GM21381 (cell line): Measurements from ENCODE around the gene AIG1.
"Not testable (repeated sequence)": the region's sequence is repeated elsewhere in the genome, so short reads cannot be mapped to it uniquely, and the experiment has no call there.

Experiments used
- ATAC-seq: cut with Tn5 transposase; IDR thresholded peaks from one replicate; pipeline ENCODE4 v1.9.1; 2021; ENCODE audit warnings: mild to moderate bottlenecking, moderate library complexity; ENCODE audit not compliant: unreplicated experiment

Gene AIG1

DNA sequence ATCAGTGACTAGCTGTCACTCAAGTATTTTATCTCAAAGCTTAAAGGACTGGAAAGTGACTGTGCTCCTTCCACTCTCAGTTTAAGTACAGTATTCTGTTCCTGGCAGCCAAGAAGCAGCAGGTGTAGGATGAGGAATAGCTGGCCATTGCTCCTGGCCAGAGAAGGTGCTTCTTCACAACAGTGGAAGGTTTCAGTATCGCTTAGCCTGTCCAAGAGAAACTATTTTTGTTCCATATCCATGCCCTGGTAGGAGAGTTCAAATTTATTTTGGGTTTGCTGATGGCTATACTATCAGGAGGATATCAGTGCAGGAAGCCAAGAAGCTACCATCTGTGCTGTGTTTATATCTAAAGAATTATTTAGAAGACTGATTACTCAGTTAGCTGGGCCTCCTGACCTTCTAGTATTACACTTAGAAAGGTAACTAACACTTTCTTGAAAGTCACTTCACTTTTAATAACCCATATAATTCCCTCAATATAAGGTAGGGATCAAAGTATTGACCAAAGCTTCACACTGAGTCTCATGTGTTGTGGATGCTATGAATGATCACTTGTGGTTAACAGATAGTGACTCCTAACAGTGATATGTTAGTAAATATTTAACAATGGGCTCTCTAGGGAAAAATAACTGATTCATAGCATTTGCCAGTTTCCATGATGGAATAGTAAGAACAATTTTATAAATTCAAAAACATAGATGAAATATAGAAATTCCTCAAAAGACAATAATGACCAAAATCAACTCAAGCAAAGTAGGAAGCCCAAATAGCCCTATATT, 99.9 kb downstream of the AIG1 start:
- no peak for ATAC-seq

DNA sequence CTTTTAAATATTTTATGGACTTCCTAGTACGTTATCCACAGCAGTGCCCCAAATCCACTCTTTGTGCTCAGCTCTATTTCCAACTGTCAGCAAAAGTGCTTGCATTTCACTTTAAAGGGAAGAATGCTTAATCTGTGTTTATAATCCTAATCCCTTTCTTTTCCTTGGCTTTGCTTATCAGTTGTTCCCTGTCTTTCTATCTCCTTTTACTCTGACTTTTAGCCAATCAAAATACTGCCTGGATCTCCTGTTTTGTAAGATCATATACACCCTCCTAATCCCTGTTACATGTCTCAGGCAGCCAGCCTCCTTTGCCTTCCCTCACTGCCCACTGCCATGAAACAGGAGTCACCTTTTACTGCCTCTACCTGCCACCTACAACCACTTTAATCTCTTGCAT, 102.9 kb downstream of the AIG1 start:
- ATAC-seq = no peak

DNA sequence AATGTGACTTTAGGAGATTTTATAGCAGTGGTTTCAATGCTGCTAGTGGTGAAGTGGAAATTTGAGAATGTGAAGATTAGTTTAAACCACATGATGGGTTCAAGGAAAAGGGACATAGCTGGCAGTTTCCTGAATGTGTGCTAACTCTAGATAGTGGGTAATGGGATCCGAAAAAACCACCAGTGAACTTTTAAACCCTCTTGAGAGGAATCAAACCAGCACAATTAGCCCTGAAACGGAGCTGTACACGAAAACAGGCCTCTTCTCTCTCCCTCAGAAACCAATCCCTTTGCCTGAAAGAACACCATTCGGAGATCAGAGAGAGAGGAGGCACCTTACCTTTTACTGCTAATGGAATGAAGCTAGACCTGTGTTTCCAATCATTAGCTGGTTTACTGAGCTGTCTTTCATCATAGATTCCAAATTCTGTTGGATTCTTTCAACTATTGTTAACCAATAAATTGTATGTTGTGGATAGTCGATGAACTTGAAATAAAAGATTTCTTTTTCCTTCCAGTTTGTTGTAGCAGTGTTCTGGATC, 103.9 kb downstream of the AIG1 start:
- no peak for ATAC-seq

DNA sequence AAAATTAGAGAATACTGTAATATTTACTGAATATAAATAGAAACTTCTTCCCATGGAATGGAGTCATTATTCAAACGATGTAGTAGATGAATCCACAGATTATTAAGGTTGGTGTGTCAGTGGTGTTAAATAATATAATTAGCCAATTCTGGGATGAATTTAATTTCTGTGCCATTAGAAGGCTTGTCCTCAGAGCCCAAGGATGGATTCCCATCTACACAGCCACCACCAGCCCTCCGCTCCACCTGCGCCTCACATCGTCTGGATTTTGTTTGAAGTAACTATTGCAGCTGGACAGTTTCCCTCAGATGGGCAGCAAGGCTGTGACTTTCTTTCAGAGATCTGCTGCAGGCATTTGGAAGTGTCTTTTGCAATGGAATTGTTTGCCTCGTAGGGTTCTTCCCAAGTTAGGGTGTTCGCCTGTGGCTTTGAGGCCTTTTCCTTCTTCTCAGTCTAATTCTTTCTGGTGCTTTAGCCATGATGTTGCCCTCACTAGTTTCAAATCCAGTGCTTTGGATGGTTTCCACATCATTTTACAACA, 104.7 kb downstream of the AIG1 start:
- no peak for ATAC-seq

DNA sequence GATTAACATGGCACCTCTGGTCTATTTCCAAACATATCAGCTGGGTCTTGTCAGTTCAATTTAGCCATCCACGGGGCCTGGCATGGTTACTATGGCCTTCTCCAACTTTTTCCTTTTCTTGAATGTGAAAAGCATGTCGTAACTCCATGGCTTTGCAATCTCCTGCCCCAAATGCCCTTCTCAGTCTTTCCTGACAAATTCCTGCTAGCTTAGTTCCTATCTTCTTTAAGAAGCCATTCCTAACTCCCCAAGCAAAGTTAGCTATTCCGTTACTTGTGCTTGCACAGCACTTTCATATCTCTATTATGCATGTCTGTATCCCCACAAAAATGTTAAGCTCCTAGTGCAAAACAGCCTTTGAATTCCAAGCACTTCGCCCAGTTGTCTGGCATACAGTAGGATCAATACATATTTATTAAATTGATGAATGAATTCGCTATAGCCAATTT, 105.6 kb downstream of the AIG1 start:
- no peak for ATAC-seq

DNA sequence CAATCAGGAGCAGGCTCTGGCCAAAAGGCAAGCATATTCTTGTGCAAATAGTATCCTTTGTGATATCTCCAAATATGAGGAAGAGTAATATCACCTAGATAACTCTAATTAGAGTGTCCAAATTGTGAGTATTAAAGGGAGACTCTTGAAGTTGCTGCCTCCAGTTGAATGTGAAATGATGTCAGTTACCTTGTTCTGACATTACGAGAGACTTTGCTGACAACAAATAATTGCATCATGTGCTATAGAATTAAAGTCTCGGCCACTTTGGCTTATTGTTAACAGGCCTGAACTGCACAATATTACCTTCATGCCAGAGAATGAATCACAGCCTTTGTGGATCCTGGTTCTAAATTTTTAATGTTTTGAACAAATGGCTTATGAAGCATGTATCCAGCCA, 106.5 kb downstream of the AIG1 start:
- no peak for ATAC-seq

DNA sequence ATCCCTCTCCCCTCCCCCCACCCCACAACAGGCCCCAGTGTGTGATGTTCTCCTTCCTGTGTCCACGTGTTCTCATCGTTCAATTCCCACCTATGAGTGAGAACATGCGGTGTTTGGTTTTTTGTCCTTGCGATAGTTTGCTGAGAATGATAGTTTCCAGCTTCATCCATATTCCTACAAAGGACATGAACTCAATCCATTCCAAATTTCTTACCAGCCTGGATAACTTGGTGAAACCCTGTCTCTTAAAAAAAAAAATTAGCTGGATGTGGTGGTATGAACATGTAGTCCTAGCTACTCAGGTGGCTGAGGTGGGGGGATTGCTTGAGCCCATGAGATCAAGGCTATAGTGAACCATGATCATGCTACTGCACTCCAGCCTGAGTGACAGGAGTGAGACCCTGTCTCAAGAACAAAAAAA, 107.7 kb downstream of the AIG1 start:
- not testable (repeated sequence) for ATAC-seq

DNA sequence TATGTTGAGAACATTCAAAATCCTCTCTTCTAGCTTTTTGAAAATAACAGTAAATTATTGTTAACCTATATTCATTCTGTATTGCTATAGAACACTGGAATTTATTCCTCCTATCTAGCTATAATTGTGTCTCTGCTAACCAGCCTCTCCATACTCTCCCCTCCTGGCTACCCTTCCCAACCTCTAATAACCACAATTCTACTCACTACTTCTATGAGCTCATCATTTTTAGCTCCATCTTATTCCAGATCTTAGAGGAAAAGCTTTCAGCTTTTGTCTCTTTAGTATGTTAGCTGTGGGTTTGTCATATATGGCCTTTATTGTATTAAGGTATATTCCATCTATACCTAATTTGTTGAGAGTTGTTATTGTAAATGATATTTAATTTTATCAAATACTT, 108.8 kb downstream of the AIG1 start:
- ATAC-seq = no peak

DNA sequence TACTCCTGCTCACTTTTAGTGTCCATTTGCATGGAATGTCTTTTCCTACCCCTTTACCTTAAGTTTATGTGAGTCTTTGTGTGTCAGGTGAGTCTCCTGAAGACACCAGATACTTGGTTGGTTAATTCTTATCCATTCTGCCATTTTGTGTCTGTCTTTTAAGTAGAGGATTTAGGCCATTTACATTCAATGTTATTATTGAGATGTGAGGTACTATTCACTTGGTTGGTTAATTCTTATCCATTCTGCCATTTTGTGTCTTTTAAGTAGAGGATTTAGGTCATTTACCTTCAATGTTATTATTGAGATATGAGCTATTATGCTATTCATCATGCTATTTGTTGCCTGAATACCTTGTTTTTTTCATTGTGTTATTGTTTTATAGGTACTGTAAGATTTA, 113.8 kb downstream of the AIG1 start:
- no peak for ATAC-seq

DNA sequence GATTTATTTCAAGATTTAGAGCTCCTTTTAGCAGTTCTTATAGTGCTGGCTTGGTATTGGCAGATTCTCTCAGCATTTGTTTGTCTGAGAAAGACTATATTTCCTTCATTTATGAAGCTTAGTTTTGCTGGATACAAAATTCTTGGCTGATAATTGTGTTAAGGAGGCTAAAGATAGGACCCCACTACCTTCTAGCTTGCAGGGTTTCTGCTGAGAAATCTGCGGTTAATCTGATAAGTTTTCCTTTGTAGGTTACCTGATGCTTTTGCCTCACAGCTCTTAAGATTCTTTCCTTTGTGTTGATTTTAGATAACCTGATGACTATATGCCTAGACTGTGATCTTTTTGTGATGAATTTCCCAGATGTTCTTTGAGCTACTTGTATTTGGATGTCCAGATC, 114.3 kb downstream of the AIG1 start:
- no peak for ATAC-seq

DNA sequence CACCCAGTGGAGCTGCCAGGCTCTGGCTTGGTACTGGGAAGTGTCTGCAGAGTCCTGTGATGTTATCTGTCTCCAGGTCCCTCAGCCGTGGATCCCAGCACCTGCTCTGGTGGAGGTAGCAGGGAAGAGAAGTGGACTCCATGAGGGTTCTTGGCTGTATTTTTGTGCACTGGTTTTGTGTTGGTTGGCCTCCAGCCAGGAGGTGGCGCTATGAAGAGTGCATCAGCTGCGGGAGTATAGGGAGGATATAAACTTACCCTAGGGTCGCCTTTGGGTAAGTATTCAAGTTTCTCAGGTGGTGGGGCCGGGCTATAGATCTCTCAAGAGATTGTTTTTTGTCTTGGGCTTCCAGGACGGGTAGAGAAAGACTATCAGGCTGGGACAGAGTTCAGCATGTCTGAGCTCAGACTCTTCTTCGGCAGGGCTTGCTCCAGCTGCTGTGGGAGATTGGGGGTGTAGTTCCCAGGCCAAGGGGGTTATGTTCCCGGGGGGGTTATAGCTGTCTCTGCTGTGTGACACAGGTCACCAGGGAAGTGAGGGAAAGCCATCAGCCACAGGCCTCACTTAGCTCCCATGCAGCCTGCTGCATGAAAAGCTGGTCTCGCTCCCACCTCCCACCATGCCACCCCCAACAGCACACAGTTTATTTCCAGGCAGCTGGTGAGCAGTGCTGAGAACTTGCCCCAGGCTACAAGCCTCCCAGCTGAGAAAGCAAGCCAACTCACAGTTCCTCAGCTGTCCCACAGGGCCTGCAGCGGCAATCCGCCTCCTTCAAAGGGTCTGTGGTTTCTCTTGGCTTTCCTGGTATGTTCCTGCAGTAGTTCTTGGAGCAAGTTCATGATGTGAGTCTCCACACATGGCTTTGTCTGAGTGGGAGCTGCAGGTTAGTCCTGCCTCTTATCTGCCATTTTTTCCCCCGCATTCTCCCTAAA, 115.7 kb downstream of the AIG1 start:
- ATAC-seq = no peak

DNA sequence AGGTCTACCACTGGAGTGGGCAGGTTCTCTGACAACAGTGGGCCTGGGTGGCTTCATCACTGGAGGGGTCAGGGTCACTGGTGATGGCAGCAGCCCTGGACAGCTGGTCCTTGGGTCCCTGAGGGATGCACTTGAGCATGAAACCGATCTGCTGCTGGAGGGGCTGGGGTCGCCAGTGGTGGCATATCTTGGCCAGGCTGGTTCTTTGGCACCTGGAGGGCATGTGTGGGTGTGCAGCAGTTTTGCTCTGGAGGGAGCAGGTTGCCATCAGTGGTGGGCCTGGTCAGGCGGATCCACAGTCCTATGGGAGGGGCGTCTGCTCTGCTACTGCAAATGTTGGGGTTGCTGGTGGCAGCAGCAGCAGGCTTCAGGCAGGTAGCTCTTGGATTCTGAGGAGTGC, 117.0 kb downstream of the AIG1 start:
- no peak for ATAC-seq

DNA sequence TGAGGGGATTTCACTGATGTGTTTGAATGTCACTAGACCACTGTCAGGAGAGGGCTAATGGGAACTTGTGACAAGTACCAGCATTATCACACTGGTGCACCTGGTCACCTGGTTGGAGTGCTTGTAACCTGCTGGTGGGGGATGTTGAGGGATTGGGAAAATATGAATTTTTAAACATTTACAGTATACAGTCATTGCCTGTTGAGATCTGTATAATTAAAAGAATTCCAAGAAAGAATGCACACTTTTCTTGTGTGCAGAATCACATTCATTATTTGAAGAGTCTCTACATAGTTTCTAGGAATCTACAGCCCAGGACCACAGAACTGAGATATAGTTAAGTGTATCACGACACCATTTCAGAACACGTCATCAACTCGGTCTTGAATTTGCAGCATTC, 118.4 kb downstream of the AIG1 start:
- no peak for ATAC-seq

DNA sequence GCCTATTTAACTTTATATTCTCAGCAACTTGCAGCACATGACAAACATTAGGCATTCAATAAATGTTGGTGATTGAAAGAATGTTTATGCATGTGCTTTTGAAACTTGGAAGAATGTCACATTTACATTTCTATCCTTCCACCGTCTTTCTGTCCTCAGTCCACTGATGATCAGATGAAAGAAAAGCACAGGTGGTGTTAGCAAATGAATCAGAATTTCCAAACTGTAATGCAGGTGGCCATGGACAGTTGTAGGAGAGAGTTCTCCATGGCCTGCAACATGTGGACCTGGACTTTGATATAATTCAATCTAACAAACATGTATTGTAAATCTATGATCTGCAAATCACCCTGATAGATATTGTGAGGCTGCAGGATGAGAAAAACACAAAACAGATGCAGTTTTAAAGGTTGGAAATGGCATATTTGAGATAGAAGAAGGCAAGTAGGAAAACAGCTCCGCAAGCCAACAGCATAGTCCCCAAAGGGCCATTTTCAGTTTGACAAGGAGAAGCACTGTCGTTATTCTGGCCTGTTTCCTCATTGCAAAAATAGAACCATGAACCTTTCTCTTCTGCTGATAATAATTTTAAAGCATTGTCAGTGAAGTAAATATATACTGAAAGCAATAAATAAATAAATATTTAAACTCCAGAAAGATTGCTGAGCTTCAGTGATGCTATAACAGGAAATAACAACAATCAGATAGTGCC, 119.4 kb downstream of the AIG1 start:
- no peak for ATAC-seq

DNA sequence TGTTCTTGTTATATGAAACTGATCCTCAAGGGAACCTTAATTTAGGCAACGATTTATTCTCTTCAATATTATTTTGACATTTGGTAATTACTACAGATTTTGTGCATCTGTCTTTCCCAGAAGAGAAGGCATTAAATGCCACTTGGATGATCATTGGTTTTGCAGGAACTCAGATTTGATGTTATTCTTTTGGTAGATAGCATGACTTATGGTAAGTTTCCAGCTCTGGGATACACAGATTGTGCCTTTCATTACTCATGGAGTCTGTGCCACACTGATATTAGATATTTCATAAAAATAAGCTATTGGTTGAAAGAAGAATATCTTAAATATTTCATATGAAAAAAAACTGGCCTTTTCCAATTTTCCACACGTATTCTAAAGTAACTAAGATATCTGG, 120.1 kb downstream of the AIG1 start:
- ATAC-seq = no peak

DNA sequence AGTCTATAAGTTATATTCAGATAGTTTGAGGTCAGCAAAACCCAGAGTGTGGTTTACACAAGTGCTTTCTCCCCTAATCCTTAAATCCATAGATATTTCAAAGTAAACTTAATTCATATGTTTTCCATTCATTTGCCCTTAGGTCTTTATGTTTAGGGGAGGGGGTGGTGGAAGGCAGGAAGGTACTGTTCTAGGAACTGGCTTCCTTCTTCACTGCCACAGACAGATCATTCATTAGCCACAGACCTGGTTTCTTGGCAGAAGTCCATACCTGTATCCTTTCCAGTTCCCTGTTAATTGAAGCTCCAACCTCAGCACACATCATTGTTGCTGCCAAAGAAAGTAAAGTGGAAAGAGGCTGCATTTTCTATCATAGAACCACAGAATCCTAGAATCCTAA, 123.0 kb downstream of the AIG1 start:
- no peak for ATAC-seq

DNA sequence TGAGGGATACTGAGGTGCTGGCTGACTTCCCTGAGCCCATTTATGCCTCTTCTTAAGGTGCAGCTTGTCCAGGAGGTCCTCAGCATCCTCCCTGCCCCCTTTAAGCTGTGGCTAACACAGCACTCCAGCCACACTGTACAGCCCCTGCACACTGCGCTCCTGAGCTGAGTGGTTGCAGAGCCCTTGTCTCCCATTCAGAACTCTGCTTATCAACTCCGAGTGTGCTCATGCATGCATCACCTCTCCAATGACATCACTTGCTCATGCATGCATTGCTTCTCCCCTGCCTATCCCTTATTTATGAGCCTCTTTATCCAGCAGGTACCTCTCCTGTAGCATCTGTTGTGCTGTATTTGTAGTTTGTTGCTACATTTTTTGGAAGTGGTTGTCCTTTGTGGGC, 124.6 kb downstream of the AIG1 start:
- no peak for ATAC-seq

DNA sequence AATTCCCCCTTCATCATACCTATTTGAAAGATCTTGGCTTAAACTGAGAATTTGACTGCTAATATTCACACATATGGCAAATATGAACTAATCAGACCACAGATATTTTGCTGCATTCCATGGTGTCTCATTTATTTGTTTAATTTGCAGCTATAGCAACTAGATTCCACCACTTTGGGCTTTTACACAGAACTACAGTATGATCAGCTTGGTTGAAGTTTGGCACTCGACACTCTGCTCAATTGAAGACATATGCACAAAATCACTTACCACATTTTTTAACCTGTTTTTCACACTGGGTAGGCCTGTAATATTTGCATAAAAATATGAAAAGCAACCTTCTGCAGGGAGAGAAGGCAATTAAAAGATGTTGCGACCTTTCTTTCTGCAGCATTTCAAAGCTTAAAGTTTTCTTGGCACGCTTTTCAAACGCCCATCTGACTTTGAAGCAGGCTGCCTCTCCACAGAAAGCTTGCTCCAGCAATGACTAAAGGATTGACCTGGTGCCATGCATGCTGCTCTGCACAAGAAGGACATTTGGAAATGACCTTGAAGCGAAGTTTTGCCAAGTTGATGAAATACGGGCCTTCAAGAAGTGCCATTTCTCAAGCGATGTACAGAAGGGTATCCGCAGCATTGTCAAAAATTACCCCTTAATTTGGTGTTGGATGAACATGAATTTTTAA, 126.7 kb downstream of the AIG1 start:
- ATAC-seq = no peak

DNA sequence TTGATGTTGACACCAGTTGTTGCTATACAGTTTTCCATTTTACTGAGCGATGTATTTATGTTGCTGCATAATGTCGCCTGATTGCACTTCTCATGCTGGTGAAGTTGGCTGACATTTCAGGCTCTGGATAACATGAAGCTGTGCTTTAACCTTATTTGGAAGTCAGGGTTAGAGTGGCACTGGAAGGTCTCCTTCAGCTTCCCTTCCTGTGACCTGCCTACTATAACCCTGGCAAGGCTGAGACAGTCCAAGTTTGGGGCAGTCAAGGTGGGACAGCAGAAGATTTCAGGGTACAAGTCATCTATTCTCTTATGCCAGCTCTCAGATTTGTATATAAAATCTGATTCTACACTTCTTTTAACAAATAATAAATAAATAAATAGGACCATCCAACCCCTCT, 127.6 kb downstream of the AIG1 start:
- no peak for ATAC-seq

DNA sequence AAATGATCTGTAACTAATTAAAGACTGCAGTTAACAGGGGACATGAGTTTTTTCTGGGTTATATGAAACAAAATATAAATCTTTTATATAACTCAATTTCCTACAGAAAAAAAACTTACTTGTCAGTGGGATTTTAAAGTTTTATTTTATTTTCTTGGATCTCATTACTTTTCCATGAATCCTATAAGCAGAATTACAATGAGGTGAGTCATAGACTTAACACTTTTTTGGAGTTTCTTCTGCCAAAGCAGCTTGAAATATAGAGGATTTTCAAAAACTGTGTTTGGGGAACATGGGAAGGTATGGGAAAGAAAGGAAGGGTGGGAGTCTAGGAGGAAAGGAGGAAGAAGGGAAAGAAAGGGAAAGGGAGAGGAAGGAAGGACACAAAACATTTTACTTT, 130.7 kb downstream of the AIG1 start:
- ATAC-seq = no peak
